H1 (cell line): ENCODE data around the gene PRRG4. TPM values are rescaled to one million over a fixed set of nuclear protein-coding genes. Genes with fewer than 3 reads are reported as not detected.

Source experiments
- CTCF ChIA-PET: fragments of 300-600 bp; sonication (Branson Sonifier 250); formaldehyde crosslinking; loops from one replicate; lab custom pipeline; 2021; ENCODE audit not compliant: partially characterized antibody; lab: Charles Lee
- POLR2A ChIA-PET: fragments of 300-600 bp; sonication (Branson Sonifier 250); formaldehyde crosslinking; loops from one replicate; lab custom pipeline; 2021; ENCODE audit warnings: inconsistent platforms; ENCODE audit not compliant: partially characterized antibody; lab: Charles Lee
- DNase-seq, 2 experiments: peaks; one replicate each; pipeline versions ENCODE4 v3.0.0 to v3.0.0-alpha.2; 2010 to 2022; ENCODE audit warnings: low spot score in 2 of 2, low read depth in 1 of 2, mixed read lengths in 1 of 2
- FAIRE-seq: peaks from 2 replicates; lab custom pipeline; 2011; peaks lifted over from hg19 to GRCh38; lab: Jason Lieb, UNC
- H2AFZ ChIP-seq: 2 replicates; pipeline ENCODE4 v1.8.1; 2012; ENCODE audit warnings: low read length, inconsistent platforms
- H2AK5ac ChIP-seq: 2 replicates; pipeline ENCODE4 v1.6.1; 2013; ENCODE audit warnings: low read depth, low read length
- H2BK120ac ChIP-seq: replicated peaks from 2 replicates; pipeline ENCODE3; 2013; ENCODE audit warnings: low read depth, low read length, inconsistent platforms
- H2BK12ac ChIP-seq: 2 replicates; pipeline ENCODE4 v1.6.1; 2013; ENCODE audit warnings: low read depth, low read length
- H2BK15ac ChIP-seq: 2 replicates; pipeline ENCODE4 v1.6.1; 2013; ENCODE audit warnings: low read length
- H2BK20ac ChIP-seq: 2 replicates; pipeline ENCODE4 v1.6.1; 2013; ENCODE audit warnings: low read length
- H2BK5ac ChIP-seq: 2 replicates; pipeline ENCODE4 v1.6.1; 2013; ENCODE audit warnings: low read depth, low read length
- H3K14ac ChIP-seq: 2 replicates; pipeline ENCODE4 v1.6.1; 2013; ENCODE audit warnings: inconsistent platforms; ENCODE audit not compliant: insufficient read length
- H3K18ac ChIP-seq: 2 replicates; pipeline ENCODE4 v1.6.1; 2013; ENCODE audit warnings: low read length; ENCODE audit errors: extremely low read depth
- H3K23ac ChIP-seq: 2 replicates; pipeline ENCODE4 v1.6.1; 2013; ENCODE audit warnings: inconsistent platforms; ENCODE audit not compliant: insufficient read length
- H3K23me2 ChIP-seq: 2 replicates; pipeline ENCODE4 v1.6.1; 2013; ENCODE audit warnings: low read depth, low read length
- H3K27ac ChIP-seq: 2 replicates; pipeline ENCODE4 v1.6.1; 2011; ENCODE audit warnings: low read depth, low read length, inconsistent platforms
- H3K27me3 ChIP-seq, 4 experiments: replicated peaks in 1 of 4; 1 replicate in 1 of 4; 2 replicates in 3 of 4; pipeline versions ENCODE4 v1.6.1 to v1.8.1; 2011 to 2013; ENCODE audit warnings: low read length in 3 of 4, mild to moderate bottlenecking in 3 of 4, inconsistent platforms in 2 of 4, mixed read lengths in 2 of 4, moderate library complexity in 1 of 4; ENCODE audit not compliant: control insufficient read depth in 3 of 4, insufficient read depth in 3 of 4; ENCODE audit errors: extremely low read depth in 1 of 4
- H3K36me3 ChIP-seq, 4 experiments: 2 replicates each; pipeline versions ENCODE4 v1.6.1 to v1.8.1; 2011 to 2013; ENCODE audit warnings: mild to moderate bottlenecking in 4 of 4, low read length in 3 of 4, moderate library complexity in 2 of 4, control low read depth in 1 of 4, inconsistent platforms in 1 of 4; ENCODE audit not compliant: insufficient read depth in 4 of 4, control insufficient read depth in 2 of 4
- H3K4ac ChIP-seq: replicated peaks from 2 replicates; pipeline ENCODE3; 2013; ENCODE audit warnings: low read length, low read depth, mixed read lengths, inconsistent platforms; ENCODE audit not compliant: insufficient read length
- H3K4me1 ChIP-seq, 4 experiments: replicated peaks in 1 of 4; 1 replicate in 1 of 4; 2 replicates in 3 of 4; pipeline versions ENCODE4 v1.6.1 to v1.8.1; 2011 to 2013; ENCODE audit warnings: low read length in 3 of 4, inconsistent platforms in 2 of 4, mixed read lengths in 1 of 4; ENCODE audit not compliant: insufficient read depth in 4 of 4, control insufficient read depth in 3 of 4
- H3K4me2 ChIP-seq, 2 experiments: 2 replicates each; pipeline versions ENCODE4 v1.6.1 to v1.8.1; 2011 to 2013; ENCODE audit warnings: low read depth in 2 of 2, low read length in 2 of 2, control low read depth in 1 of 2, inconsistent platforms in 1 of 2, mild to moderate bottlenecking in 1 of 2; ENCODE audit not compliant: insufficient read depth in 1 of 2
- H3K4me3 ChIP-seq, 4 experiments: fragments of 200-600, 300-600 bp in 1 of 4; sonication (generic), shearing (Covaris generic), sonication (Bioruptor Twin) in 1 of 4; 2 replicates each; pipeline versions ENCODE4 v1.5.1 to v1.8.1; 2011 to 2016; ENCODE audit warnings: low read length in 4 of 4, low read depth in 3 of 4, control low read depth in 2 of 4, inconsistent platforms in 2 of 4, mild to moderate bottlenecking in 2 of 4, mixed read lengths in 1 of 4, moderate library complexity in 1 of 4; ENCODE audit not compliant: insufficient read depth in 2 of 4; ENCODE audit errors: extremely low read depth in 1 of 4
- H3K56ac ChIP-seq: replicated peaks from 2 replicates; pipeline ENCODE3; 2013; ENCODE audit warnings: low read depth, mild to moderate bottlenecking, mixed read lengths, low read length, inconsistent platforms; ENCODE audit not compliant: insufficient read length
- H3K79me1 ChIP-seq: 2 replicates; pipeline ENCODE4 v1.6.1; 2013; ENCODE audit warnings: low read depth, low read length, control low read depth
- H3K79me2 ChIP-seq, 2 experiments: 2 replicates each; pipeline versions ENCODE4 v1.6.1 to v1.8.1; 2012 to 2013; ENCODE audit warnings: low read length in 2 of 2, mild to moderate bottlenecking in 2 of 2, inconsistent platforms in 1 of 2; ENCODE audit not compliant: insufficient read depth in 2 of 2, control insufficient read depth in 1 of 2
- H3K9ac ChIP-seq, 4 experiments: replicated peaks in 1 of 4; 1 replicate in 1 of 4; 2 replicates in 3 of 4; pipeline versions ENCODE4 v1.6.1 to v1.8.1; 2011 to 2013; ENCODE audit warnings: low read depth in 3 of 4, low read length in 3 of 4, control low read depth in 2 of 4, mild to moderate bottlenecking in 2 of 4, moderate library complexity in 2 of 4, inconsistent platforms in 1 of 4; ENCODE audit errors: extremely low read depth in 1 of 4
- H3K9me3 ChIP-seq, 2 experiments: 2 replicates each; pipeline versions ENCODE4 v1.6.1 to v1.8.1; 2012 to 2013; ENCODE audit warnings: mild to moderate bottlenecking in 2 of 2, moderate library complexity in 2 of 2, control low read depth in 1 of 2, inconsistent platforms in 1 of 2, low read depth in 1 of 2, low read length in 1 of 2, mixed read lengths in 1 of 2; ENCODE audit not compliant: insufficient read depth in 2 of 2
- H4K20me1 ChIP-seq, 2 experiments: replicated peaks in 1 of 2; 2 replicates each; pipeline versions ENCODE3 to v1.8.1; 2011 to 2013; ENCODE audit warnings: inconsistent platforms in 2 of 2, low read length in 2 of 2, mild to moderate bottlenecking in 1 of 2; ENCODE audit not compliant: insufficient read depth in 2 of 2, control insufficient read depth in 1 of 2
- H4K5ac ChIP-seq: 2 replicates; pipeline ENCODE4 v1.6.1; 2013; ENCODE audit warnings: low read length, low read depth, mixed read lengths, inconsistent platforms; ENCODE audit not compliant: insufficient read length
- H4K8ac ChIP-seq: 2 replicates; pipeline ENCODE4 v1.8.0; 2013; ENCODE audit warnings: mild to moderate bottlenecking, moderate library complexity, low read length, inconsistent platforms; ENCODE audit not compliant: insufficient read depth; ENCODE audit errors: extremely low read depth
- H4K91ac ChIP-seq: replicated peaks from 2 replicates; pipeline ENCODE3; 2013; ENCODE audit warnings: low read length, mixed read lengths, inconsistent platforms; ENCODE audit not compliant: insufficient read length
- GABPA ChIP-seq: IDR thresholded peaks from 2 replicates; pipeline ENCODE4 v1.6.1; 2011; ENCODE audit warnings: mild to moderate bottlenecking, low read length, moderate library complexity, borderline replicate concordance; ENCODE audit not compliant: insufficient read depth
- RAD21 ChIP-seq, 2 experiments: IDR thresholded peaks in 1 of 2; conservative IDR thresholded peaks in 1 of 2; 2 replicates each; pipeline ENCODE4 v1.6.1; 2011; ENCODE audit warnings: low read depth in 2 of 2, low read length in 2 of 2, improper control_type of control experiment in 1 of 2, inconsistent platforms in 1 of 2, mild to moderate bottlenecking in 1 of 2, moderate library complexity in 1 of 2
- SP2 ChIP-seq: IDR thresholded peaks from 2 replicates; pipeline ENCODE4 v1.6.1; 2012; ENCODE audit warnings: mild to moderate bottlenecking, low read length, inconsistent platforms
- WGBS, 2 experiments: shearing (Covaris generic) in 1 of 2; methylation state at CpG; one replicate each; pipeline versions ENCODE4 v1.1.6 to v1.1.7; 2013 to 2015; ENCODE audit warnings: low lambda C conversion rate in 2 of 2, mixed read lengths in 2 of 2, inconsistent platforms in 1 of 2, low coverage in 1 of 2, missing lambda C conversion rate in 1 of 2; ENCODE audit not compliant: insufficient replicate concordance in 2 of 2, insufficient coverage in 1 of 2, insufficient read length in 1 of 2; ENCODE audit errors: extremely low coverage in 1 of 2, missing lambda C conversion rate in 1 of 2; 5-methylcytosine and 5-hydroxymethylcytosine counted together
- polyA plus RNA-seq, 7 experiments: library from polyadenylated mRNA; depleted of rRNA in 3 of 7; stranded (reverse) in 5 of 7; unstranded in 2 of 7; fragments of >200 nt in 5 of 7; fragments of 200-250 nt in 2 of 7; gene quantifications; 1 replicate in 5 of 7; 2 replicates in 1 of 7; 4 replicates in 1 of 7; pipeline versions ENCODE4 v1.2.1 to v1.2.3, GENCODE V29; 2011 to 2013; ENCODE audit warnings: missing spikeins in 2 of 7, mixed read lengths in 2 of 7
- total RNA-seq: library from RNA; stranded (reverse); fragmentation: NEBNext Ultra II Directional; extraction: Animal tissue kit (Norgen Biotek cat#: 25700); gene quantifications from 2 replicates; pipeline ENCODE4 v1.2.1, GENCODE V29; 2021
- TF ChIP-seq, protein P1 (sequence below), 3 experiments: IDR thresholded peaks; 1 replicate in 2 of 3; 2 replicates in 1 of 3; pipeline versions ENCODE4 v1.5.1 to v1.6.1; 2011; ENCODE audit warnings: low read length in 3 of 3, mild to moderate bottlenecking in 3 of 3, inconsistent platforms in 2 of 3, low read depth in 1 of 3, moderate library complexity in 1 of 3; ENCODE audit not compliant: insufficient read depth in 1 of 3; ENCODE audit errors: control extremely low read depth in 1 of 3
- TF ChIP-seq, protein P2 (sequence below): IDR thresholded peaks from 2 replicates; pipeline ENCODE4 v1.6.1; 2012; ENCODE audit warnings: low read length, inconsistent platforms

PRRG4 gene
- total and polyA plus RNA-seq, 2 of the 8 experiments (the other 6 are each of a cell fraction or from before 2014, with no cell fraction given), result 0.65 to 1.7 TPM

DNA sequence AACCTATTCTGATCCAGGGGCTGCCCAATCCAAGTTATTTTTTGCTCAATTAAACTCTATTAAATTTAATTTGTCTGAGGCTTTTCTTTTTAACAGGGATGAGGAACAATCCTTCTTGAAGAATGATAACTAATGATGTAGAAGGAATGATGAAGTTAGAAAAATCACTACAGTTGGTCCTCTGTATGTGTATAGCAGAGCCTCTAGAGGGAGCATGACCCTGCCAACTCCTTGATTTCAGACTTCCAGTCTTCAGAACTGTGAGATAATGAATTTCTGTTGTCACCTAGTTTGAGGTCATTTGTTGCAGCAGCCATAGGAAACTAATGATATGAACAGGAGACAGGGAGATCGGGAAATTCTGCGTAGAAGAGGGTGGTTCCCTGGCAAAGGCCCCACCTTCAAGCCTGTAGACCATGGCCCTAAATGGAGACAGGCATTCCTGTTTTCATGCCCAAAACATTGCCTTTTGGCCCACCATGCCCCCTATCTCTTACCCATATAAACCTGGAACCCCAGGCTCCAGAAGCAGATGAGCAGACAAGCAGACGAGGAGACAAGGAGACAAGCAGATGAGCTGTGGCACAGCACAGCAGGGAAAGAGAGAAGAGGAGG is 55.1 kb downstream of the PRRG4 start:
- Histone ChIP-seq H3K79me2 (no peaks in the 10 kb centered on the region), H3K4ac (no peak overlapping the region), H3K9ac (no peak overlapping the region), H4K91ac (no peak overlapping the region), H2BK15ac (peak overlapping the region; percentile 77; the same call in 1 of the 2 replicates), H3K27ac (no peak overlapping the region), H3K79me1 (no peaks in the 10 kb centered on the region), H4K8ac (no peak overlapping the region), H3K4me2 (no peak overlapping the region), H2AK5ac (no peak overlapping the region), H3K23ac (no peak overlapping the region), H3K9me3 (peaks cover 9 to 14% of the 10 kb centered on the region in 2 experiments), H3K56ac (no peak overlapping the region), H3K4me3 (no peak overlapping the region), H2AFZ (no peak overlapping the region), H3K18ac (no peak overlapping the region), H2BK5ac (no peak overlapping the region), H4K5ac (no peak overlapping the region), H3K27me3 (no peaks in the 10 kb centered on the region), H3K14ac (no peak overlapping the region), H4K20me1 (no peaks in the 10 kb centered on the region), H2BK120ac (no peak overlapping the region), H3K23me2 (no peaks in the 10 kb centered on the region), H3K4me1 (peaks cover 0 to 8% (median 4%) of the 10 kb centered on the region in 4 experiments; a peak in 6 of 7 replicates), H3K36me3 (peaks cover 0 to 4% (median 0%) of the 10 kb centered on the region in 4 experiments; a peak in 1 of 8 replicates), H2BK12ac (peak overlapping the region; percentile 3; the same call in 1 of the 2 replicates), H2BK20ac (peak overlapping the region; percentile 16; the same call in 1 of the 2 replicates)
- TF ChIP-seq, protein P1, sequence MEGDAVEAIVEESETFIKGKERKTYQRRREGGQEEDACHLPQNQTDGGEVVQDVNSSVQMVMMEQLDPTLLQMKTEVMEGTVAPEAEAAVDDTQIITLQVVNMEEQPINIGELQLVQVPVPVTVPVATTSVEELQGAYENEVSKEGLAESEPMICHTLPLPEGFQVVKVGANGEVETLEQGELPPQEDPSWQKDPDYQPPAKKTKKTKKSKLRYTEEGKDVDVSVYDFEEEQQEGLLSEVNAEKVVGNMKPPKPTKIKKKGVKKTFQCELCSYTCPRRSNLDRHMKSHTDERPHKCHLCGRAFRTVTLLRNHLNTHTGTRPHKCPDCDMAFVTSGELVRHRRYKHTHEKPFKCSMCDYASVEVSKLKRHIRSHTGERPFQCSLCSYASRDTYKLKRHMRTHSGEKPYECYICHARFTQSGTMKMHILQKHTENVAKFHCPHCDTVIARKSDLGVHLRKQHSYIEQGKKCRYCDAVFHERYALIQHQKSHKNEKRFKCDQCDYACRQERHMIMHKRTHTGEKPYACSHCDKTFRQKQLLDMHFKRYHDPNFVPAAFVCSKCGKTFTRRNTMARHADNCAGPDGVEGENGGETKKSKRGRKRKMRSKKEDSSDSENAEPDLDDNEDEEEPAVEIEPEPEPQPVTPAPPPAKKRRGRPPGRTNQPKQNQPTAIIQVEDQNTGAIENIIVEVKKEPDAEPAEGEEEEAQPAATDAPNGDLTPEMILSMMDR (IDR thresholded peaks at IDR 0.05; ENCODE audit: control extremely low read depth in 1 of 3, insufficient read depth in 1 of 3, low read depth in 1 of 3, low read length in 3 of 3), result peak in 2 of 3 experiments; percentile 52 to 70; a peak in 3 of 4 replicates
- TF ChIP-seq SP2 (no peak), RAD21 (IDR thresholded peaks at IDR 0.05 in 1 of 2, conservative IDR thresholded peaks at IDR 0.05 in 1 of 2; ENCODE audit: low read depth in 2 of 2, low read length in 2 of 2) (peak; percentile 53), GABPA (no peak)
- TF ChIP-seq, protein P2, sequence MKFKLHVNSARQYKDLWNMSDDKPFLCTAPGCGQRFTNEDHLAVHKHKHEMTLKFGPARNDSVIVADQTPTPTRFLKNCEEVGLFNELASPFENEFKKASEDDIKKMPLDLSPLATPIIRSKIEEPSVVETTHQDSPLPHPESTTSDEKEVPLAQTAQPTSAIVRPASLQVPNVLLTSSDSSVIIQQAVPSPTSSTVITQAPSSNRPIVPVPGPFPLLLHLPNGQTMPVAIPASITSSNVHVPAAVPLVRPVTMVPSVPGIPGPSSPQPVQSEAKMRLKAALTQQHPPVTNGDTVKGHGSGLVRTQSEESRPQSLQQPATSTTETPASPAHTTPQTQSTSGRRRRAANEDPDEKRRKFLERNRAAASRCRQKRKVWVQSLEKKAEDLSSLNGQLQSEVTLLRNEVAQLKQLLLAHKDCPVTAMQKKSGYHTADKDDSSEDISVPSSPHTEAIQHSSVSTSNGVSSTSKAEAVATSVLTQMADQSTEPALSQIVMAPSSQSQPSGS, result no peak
- WGBS, 2 experiments, result 66% methylated on average over 3 of the region's 3 CpGs; no CpG with 5 or more reads in 1 of the 2 experiments
- POLR2A ChIA-PET, result interaction anchor here (1.4 to 2.2 kb wide), 3 partner anchors 8 to 20 kb away, joined by 3 to 8 read pairs (median 3); partner anchors contain the start of gene QSER1
- CTCF ChIA-PET, result interaction anchor here (0.6 to 5.9 kb wide), 13 partner anchors 8 to 100 kb away, joined by 3 to 55 read pairs (median 6); partner anchors contain the start of gene CCDC73
- DNase-seq (no peak), FAIRE-seq (peak; percentile 13)
